Measurements from ENCODE around the gene AURKA.
"Not testable (repeated sequence)": the region's sequence is repeated elsewhere in the genome, so short reads cannot be mapped to it uniquely, and the experiment has no call there.

Gene AURKA

DNA sequence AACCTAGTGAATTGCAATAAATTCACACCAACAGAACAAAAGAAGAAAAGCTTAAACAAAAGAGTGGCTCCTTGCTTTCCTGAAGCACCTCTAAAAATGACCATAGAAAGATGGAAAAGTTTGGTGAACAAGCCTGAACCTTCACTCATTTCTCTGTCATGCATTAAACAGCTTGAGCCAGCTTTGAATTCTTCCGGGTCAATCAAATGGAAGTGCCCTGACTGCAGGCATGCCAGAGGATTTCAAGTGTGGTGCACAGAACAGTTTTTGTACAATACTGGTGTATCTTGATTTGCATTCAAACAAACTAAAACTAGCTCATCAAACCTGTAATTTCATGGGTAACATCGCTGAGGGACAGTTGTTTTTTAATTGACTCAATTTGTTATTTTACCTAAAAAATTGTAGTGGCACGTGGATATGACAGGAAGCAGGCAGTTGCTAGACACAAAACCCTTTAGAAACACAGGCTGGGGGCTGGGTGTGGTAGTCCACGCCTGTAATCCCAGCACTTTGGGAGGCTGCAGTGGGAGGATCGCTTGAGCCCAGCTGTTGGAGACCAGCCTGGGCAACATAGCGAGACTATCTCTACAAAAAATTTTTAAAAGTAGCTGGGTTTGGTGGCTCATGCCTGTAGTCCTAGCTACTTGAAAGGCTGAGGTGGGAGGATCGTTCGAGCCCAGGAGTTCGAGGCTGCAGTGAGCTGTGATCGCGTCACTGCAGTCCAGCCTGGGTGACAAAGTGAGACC, 29.1 kb upstream of the AURKA start:
- DNase-seq = peak; percentile 32

DNA sequence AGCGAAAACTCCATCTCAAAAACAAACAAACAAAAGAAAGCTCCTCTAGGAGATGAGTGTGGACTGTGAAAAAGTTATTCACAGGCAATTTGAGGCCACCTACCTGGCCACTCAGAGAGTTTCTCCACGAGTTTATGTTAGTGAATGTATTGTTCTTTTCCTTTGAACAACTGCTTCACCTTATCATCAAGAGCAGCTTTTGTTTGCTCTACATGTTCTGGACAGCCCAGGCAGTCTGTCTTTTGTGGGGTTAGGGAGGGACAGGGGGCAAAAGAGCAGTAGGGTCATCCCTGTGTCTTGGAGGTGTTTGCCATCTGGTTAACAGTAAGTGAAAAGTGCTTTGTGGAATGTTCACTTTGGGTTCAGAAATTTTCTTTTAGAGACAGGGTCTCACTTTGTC, 28.0 kb upstream of the AURKA start:
- DNase-seq = no peak

DNA sequence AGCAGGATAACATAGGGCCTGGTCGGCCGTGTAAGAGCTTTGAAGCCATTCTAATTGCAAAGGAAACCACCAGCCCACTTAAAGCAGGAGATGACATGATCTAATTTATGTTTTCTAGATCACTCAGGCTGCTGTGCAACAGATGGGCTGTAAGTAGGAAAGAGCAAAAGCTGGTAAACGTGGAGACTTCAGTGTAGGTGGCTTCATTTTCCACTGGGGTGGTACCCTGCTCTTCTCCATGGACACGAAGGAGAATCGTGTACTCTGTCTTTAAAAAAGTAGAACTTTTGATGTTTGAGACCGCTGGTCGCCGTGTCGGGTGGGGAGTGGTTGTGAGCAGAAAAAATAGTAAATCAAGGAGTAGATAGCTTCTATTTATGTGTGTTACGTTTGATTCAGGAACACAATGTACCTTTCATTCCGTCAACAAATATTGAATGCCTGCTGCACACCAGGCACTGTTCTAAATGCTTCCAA, 26.4 kb upstream of the AURKA start:
- peak; percentile 26 for DNase-seq

DNA sequence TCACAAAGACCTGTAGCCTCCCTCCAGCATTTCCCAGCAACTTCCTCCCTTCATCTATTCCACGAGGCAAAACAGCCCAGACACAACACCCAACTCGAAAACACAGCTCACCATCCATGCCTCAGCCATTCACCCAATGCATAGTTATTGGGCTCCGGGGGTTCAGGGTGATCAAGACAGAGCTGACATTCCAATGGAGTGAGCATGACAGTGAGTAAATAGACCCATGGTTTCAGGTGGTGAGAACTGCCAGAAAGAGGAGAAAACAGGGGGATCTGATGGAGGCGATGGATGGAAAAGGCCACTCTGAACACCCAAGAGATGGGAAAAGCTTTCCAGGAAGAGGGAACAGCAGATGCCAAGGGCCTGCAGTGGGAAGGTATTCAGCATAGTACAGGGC, 25.9 kb upstream of the AURKA start:
- DNase-seq = no peak

DNA sequence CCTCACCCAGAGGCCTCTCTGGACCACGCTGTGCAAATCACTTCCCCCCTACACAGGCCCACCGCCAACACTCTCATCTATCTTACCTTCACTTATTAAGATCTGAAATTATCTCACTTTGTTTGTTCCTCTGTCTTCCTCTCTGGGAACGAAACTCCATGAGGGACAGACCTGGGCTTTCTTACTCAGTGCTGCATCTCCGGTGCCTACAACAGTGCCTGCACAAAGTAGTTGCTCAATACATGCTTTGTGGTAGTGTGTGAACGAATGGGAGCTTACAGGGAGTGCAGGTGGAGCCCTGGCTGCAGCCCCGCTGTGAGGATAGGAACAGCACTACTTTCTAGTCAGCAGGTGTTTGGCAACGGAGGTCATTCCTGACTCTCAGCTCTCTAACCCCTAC, 25.4 kb upstream of the AURKA start:
- DNase-seq = no peak

DNA sequence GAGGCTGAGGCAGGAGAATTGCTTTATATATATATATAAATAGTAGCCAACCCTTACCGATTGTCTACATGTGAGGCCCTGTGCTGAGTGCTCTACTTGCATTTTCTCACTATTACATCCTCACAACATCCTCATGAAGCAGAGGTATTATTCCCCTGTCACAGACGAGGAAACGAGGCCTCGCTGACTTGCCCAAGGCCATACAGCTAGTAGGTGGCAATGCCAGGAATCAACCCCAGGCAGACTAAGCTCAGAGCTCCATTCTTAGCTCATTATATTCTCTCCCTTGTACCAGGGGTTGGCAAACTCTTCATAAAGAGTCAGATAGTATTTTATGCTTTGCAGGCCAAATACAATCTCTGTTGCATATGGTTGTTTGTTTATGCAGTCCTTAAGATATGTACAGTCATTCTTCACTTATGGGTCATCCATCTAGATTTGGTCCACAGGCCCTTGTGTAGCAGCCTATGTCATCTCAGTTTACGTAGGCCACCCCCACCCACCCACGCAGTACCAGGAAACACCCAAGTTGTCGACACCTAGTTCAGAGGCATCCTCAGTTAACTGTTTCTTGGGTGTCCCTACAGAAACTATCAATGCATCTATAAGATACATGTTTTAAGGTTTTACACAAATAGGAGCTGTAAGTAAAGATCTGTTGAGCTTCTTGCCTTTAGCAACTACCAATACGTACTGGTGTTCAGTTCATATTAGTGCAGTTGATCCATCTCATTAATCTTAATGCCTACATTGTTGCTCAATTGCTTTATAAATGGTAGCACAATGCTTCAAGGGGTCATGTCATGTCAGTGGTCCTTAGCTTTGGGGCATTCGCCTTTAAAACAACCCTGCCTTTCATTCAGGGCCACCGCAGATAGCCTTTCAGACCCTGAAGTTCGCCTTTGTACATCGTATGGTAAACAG, 23.1 kb upstream of the AURKA start:
- peak; percentile 63 for DNase-seq

DNA sequence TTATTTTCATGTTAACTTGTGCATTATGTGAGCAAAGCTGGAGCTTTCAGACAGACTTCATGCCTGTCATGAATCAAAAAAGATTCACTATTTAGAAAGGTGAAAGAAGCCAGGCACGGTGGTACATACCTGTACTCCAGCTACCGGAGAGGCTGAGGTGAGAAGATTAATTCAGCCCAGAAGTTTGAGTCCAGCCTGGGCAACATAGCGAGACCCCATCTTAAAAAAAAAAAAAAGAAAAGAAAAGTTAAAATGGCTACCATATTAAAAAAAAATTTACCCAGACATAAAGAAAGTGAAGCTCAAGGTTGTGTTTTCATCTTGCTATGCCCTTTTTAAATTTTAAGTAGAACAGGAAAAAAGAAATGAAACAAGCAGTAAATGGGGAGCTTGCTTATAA, 20.9 kb upstream of the AURKA start:
- DNase-seq = no peak

DNA sequence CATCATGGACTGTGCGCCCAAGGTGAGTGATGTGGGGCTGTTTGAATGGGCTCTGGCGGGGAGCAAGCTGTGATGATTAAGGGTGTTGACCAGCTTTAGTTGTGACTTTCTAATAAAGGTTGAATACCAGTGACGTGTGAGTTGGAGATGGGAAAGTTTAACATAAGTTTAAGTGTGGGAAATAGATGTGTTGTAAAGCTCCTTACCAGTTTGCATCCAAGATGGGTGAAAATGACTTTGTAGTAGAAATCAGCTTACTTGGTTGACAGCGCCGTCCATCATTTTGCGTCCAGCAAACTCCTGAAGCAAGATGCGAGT, 20.4 kb upstream of the AURKA start:
- no peak for DNase-seq

DNA sequence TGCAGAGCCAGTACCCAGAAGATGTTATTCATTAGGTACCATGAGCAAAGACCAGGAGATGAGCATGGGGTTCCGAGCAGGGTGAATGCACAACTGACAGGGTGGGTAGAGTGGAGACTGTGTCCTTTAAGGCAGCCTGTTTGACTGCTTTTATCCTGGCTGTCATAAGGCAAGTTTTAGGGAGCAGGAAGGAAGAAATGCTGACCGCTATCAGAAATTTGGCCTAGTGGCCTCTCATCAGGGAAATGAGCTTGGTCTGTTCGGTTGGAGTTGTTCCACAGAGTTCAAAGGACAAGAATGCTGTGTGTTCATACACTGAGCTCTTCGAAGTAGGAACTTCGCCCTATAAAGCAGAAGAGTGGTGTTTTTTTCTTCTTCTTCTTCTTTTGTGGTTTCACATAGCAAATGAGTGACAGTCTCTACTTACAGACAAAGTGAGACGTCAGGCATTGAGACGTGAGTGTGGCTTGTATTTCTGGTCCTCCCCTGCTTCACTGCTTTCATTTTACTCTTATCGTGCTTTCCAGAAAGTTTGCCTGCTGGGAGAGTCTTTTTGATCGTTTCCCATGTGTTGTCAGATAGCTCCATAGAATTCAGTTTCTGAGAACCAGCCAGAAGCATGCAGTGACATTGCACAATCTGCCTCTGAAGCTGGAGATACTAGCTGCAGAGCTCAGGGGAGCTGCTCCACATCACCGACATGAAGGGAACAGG, 19.9 kb upstream of the AURKA start, which contains the start of gene CASS4:
Gene CASS4 (plus strand): TSS at position 502 of the 714 bp plus-strand sequence. CDS start 199 bp downstream, at position 701.
- peak; percentile 53 for DNase-seq

DNA sequence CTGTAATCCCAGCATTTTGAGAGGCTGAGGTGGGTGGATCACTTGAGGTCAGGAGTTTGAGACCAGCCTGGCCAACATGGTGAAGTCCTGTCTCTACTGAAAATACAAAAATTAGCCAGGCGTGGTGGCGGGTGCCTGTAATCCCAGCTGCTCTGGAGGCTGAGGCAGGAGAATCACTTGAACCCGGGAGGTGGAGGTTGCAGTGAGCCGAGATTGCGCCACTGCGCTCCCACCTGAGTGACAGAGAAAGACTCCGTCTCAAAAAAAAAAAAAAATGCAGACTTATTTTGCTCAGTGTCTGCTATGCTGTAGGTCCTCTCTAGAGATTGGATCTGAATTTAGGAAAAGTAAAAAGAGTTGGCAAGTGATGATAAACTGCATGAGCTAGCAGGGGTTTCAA, 19.3 kb upstream of the AURKA start:
- not testable (repeated sequence) for DNase-seq

DNA sequence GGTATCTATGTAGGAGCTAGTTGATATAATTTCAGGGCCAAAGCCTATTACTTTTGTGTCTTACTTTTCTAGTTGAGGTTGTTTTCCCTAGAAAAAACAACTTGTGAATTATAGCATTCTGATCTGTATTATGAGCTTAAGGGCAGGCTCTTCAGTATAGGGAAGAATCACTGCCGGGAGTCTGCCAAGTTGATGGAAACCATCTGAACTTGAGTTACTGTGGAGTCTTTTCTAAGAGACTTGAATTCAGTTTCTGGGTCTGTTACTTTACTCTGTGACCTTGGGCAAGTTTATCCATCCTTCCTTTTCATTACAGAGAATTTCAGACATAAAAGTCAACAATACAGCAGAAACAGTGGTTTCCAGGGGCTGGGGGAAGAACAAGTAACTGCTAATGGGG, 17.9 kb upstream of the AURKA start:
- no peak for DNase-seq

DNA sequence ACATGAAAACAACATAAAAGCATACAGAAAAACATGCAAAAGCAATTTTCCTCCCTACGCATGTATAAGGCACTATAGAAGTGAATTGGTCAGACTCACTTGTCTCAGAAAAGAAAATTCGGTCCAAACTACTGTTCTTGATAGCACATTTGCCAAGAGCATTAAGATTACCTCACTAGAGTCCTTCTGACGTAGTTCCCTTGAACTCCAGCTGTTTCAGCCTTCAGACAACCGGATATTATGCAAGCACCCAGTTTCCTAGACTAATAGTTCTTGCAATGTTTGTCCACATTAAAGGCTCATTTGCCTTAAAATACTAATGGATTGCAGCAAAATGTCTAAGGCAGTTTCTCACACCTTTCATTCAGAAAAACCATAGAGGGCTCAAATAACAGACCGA, 17.5 kb upstream of the AURKA start:
- DNase-seq = no peak

DNA sequence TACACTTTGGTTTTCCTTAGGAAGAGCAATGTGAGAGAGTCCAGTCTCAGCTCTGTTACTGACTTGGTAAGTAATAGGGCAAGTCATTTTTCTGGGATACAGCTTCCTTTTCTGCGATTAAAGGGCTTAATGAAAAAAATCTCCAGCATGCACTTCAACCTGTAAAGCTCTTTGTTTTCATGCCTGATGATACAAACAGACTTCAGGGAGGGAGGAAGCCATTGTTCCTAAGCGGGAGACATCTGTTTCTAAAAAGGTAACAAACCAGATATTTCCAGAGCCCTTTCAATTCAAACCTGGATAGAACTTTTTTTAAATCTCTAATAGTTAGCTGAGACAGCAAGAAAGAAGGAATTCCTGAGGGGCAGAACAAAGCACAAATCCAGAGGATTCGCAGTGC, 14.9 kb upstream of the AURKA start:
- no peak for DNase-seq

DNA sequence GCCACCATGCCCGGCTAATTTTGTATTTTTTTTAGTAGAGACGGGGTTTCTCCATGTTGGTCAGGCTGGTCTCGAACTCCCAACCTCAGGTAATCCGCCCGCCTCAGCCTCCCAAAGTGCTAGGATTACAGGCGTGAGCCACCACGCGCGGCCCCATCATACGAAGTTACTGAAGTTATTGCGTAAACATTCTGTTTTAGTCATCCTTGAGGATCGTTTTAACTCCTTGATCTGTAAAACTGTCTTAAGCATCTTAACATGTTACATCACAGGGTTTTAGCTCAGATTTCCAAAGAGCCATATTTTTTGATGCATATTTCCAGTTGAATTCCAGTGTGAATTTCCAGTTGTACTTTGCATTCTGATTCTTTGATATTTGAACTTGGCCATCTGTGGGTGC, 13.3 kb upstream of the AURKA start:
- not testable (repeated sequence) for DNase-seq

DNA sequence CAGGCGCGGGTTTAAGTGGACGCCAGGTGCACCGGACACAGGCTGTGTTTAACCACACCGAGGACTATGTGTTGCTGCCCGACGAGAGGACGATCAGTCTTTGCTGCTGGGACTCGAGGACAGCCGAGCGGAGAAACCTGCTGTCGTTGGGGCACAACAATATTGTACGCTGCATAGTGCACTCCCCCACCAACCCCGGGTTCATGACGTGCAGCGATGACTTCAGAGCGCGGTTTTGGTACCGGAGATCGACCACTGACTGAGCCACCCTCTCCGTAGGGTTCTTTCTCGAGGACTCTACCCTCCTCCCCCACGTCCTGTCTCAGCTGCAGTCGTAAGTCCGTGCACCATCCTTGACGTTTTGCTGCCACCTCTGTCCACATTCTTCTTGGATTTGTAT, 11.4 kb upstream of the AURKA start:
- no peak for DNase-seq

DNA sequence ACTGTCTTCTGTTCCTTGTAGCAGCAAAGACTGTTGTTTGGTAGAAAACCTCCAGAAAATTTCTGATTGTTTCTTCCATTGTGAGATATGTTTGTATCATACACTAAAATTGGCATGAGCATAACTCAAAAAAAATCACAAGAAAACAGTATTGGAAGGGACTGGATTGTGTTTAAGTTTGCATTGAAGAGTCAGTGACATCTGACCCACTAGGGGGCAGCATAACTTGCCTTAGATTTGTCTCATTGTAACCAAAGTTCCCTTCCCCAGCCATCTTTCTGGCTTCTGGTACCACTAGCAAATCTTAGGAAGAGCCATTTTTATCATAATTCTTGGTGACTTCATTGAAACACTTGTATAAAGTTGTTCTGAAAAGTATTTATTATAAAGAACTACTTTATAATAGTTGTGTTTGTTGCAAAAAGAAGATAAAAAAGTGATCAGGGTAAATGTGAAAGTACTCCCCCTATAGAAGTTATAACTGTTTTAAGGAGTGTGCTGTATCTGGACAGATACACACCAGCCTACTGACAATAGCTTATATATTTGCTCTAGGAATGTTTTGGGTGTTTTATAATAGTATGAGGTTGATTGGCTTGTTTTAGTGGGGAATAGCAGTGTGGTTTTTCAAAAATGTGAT, 8.1 kb upstream of the AURKA start:
- DNase-seq = peak; percentile 80

DNA sequence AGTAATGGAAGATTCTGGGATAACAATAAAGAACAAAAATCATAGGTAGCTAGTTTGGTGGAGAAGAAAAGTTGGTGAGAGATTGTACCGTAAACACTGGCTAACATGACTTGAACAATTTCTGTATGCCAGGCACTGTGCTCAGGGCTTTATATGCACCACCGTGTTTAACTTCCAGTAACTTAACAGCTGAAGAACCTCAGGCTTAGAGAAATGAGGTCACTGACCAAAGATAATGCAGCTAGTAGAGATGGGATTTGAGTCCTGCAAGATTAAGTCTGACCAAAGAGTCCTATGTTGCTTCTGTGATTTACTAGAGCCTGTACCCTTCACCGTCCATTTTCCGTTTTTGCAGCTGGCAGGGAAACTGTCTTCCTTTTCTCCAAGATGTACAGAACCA, 3.2 kb upstream of the AURKA start:
- no peak for DNase-seq

DNA sequence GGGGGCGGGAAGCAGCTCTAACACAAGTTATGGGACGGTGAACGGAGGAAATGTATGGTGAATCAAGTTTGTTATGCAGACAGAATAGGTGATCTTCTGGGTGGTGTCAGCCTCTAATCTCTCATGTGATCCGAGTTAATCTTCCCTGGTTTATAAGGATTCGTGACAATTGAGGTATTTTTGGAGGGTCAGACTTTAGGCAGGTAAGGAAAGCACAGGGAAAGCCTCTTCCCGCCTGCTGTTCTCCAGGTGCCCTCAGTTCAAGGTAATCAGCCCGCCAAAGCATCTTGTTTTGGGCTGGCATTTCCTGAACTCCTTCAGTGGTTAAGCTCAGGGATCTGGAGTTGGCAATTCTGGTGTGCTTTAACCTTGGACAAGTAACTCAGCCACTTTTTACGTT, 1.6 kb upstream of the AURKA start:
- no peak for DNase-seq

DNA sequence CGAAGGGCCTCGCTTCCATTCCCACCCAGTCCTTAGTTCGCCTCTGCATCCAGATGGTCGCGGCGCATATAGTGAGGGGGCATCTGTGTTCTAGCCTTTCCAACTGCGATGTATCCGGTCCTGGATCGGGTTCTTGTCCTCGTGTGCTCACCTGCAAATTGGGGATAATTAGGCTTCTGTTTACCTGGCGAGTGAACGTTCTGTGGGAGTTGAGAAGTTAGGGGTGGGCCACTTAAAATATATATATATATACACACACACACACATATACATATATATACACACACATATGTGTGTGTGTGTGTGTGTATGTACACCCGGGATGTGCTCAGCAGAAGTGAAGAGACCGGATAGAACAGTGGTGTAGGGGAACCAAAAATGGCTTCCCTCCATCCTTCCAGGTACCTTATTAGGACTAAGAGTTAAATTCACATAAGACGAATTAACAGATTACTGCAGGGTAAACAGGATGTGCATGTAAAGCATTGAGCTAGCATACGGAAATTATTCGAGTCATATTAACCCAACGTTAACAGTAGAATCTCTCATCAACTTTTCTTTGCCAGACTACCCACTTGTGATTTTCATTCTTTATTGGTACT, 967 bp upstream of the AURKA start:
- DNase-seq = peak; percentile 9

DNA sequence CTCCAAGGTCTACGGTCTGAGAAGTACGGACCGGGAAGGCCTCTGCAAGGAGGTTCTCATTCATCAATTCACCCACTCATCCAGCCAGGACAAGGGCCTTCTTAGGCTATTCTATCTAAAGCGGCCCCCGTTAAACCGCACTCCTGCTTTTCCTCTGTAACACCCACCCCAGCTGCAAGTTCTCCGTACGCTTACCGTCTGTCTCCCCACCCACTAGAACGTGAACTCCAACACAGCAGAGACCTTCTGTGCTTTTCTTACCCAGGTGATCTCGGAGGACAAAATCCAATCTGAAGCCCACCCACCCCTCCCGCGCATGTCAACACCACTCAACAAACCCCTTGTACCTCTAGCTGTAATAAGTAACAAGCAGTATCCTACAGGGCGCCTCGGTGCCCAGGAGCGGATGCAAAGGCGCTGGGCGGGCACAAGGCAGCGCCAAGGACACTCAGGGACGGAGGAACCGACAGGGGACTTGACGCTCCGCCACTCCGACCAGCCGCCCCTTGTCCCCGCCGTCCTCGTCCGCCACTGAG, 351 bp downstream of the AURKA start:
- no peak for DNase-seq

DNA sequence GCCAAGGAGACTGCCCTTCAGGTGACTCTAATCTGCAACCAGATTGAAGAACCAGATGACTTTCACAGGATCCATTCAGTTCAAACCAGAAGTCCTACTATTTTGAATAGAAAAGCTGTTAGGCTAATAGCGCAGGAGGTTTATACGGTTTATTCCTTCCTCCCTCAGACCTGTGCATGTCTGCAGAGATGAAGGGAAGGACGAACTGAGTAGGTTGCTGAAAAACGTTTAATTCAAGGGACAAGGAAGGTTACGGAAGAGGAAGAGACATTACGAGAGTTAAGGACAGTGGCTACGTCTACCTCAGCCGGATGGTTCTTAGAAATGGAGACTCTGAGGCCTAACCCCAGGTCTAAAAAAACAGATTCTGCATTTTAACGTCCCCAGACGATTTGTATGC, 978 bp downstream of the AURKA start:
- no peak for DNase-seq

DNA sequence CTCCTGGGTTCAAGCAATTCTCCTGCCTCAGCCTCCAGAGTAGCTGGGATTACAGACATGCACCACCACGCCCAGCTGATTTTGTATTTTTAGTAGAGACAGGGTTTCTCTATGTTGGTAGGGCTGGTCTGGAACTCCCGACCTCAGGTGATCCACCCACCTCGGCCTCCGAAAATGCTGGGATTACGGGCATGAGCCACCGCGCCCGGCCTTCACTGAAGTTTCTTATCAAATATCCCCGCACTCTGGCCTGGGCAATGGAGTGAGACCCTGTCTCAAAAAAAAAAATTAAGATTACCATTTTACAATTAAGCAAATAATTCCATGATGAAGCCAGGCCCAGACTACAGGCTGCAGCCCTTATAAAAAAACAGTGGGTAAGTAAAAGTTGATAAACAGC, 1.6 kb downstream of the AURKA start:
- not testable (repeated sequence) for DNase-seq
